OCI-LY7 (cell line): Measurements from ENCODE around the gene EIF2S1. TPM values are rescaled to one million over a fixed set of nuclear protein-coding genes. Genes with fewer than 3 reads are reported as not detected.

Experiments used
- BruUV-seq: library from RNA; stranded (reverse); fragments of 400-500 nt; replicated peaks from 2 replicates; lab custom pipeline; 2021; lab: Mats Ljungman, UMichigan
- CTCF ChIA-PET: fragments of 300-600 bp; sonication (Branson Sonifier 250); formaldehyde crosslinking; loops from one replicate; lab custom pipeline; 2022; ENCODE audit warnings: antibody characterized with exemption; ENCODE audit not compliant: unreplicated experiment; lab: Charles Lee
- POLR2A ChIA-PET: fragments of 300-600 bp; sonication (Branson Sonifier 250); formaldehyde crosslinking; loops from one replicate; lab custom pipeline; 2022; ENCODE audit warnings: antibody characterized with exemption; lab: Charles Lee
- DNase-seq: peaks from one replicate; pipeline ENCODE4 v3.0.0-alpha.2; 2015; ENCODE audit warnings: low spot score
- H2AFZ ChIP-seq: fragments of 200-600 bp; sonication (generic), shearing (Covaris generic); 2 replicates; pipeline ENCODE4 v1.6.1; 2014; ENCODE audit warnings: mild to moderate bottlenecking, antibody characterized with exemption, low read length, moderate library complexity
- H3K27ac ChIP-seq: fragments of 200-600 bp; sonication (generic); 2 replicates; pipeline ENCODE4 v1.5.1; 2014; ENCODE audit warnings: mixed run types, low read depth, mild to moderate bottlenecking, moderate library complexity, low read length, inconsistent platforms; ENCODE audit not compliant: poor library complexity, severe bottlenecking
- H3K36me3 ChIP-seq: fragments of 200-600 bp; sonication (generic); 2 replicates; pipeline ENCODE4 v1.6.1; 2014; ENCODE audit warnings: mild to moderate bottlenecking, antibody characterized with exemption, low read length, moderate library complexity, mixed read lengths; ENCODE audit not compliant: insufficient read depth
- H3K4me1 ChIP-seq: fragments of 200-600 bp; sonication (generic); 2 replicates; pipeline ENCODE4 v1.5.1; 2014; ENCODE audit warnings: mild to moderate bottlenecking, low read length; ENCODE audit not compliant: insufficient read depth, poor library complexity, severe bottlenecking
- H3K4me2 ChIP-seq: fragments of 200-600 bp; sonication (generic); 2 replicates; pipeline ENCODE4 v1.6.1; 2014; ENCODE audit warnings: mild to moderate bottlenecking, low read length
- H3K4me3 ChIP-seq: fragments of 200-600 bp; sonication (generic); 2 replicates; pipeline ENCODE4 v1.5.1; 2014; ENCODE audit warnings: mild to moderate bottlenecking, low read depth, low read length; ENCODE audit not compliant: poor library complexity, severe bottlenecking
- H3K79me2 ChIP-seq: fragments of 200-600 bp; sonication (generic); 2 replicates; pipeline ENCODE4 v1.6.1; 2016; ENCODE audit warnings: low read depth, mild to moderate bottlenecking, low read length, moderate library complexity, mixed read lengths; ENCODE audit not compliant: insufficient read depth
- H3K9me2 ChIP-seq: fragments of 200-600 bp; sonication (generic); 2 replicates; pipeline ENCODE4 v1.6.1; 2016; ENCODE audit warnings: mild to moderate bottlenecking, low read length, mixed read lengths; ENCODE audit not compliant: insufficient read depth
- H3K9me3 ChIP-seq: fragments of 200-600 bp; sonication (generic); 2 replicates; pipeline ENCODE4 v1.6.1; 2014; ENCODE audit warnings: mild to moderate bottlenecking, mixed run types, low read length, mixed read lengths
- H4K20me1 ChIP-seq: fragments of 200-600 bp; sonication (generic); 2 replicates; pipeline ENCODE4 v1.6.1; 2014; ENCODE audit warnings: mild to moderate bottlenecking, antibody characterized with exemption, low read length, moderate library complexity, mixed read lengths; ENCODE audit not compliant: insufficient read depth
- CTCF ChIP-seq: fragments of 200-600 bp; sonication (generic); conservative IDR thresholded peaks from 2 replicates; pipeline ENCODE4 v1.5.1; 2014; ENCODE audit warnings: mild to moderate bottlenecking, antibody characterized with exemption, low read length, moderate library complexity, mixed read lengths
- EZH2phosphoT487 ChIP-seq: fragments of 200-600 bp; sonication (generic); IDR thresholded peaks from 2 replicates; pipeline ENCODE4 v1.6.1; 2018; ENCODE audit warnings: low read depth, borderline replicate concordance, mild to moderate bottlenecking, mixed run types, antibody characterized with exemption, low read length, moderate library complexity, mixed read lengths
- intact Hi-C: fragments of 100-400 bp; cut with micrococcal nuclease; formaldehyde crosslinking; loops from one replicate; pipeline ENCODE4 v1.10.0; 2022; ENCODE audit not compliant: unreplicated experiment
- total RNA-seq, 2 experiments: library from RNA; depleted of rRNA in 1 of 2; stranded (reverse); fragments of >200 nt in 1 of 2; shearing (Covaris generic) in 1 of 2; gene quantifications; 2 replicates each; pipeline ENCODE4 v1.2.3, GENCODE V29; 2014 to 2022

Gene EIF2S1
- total RNA-seq, 2 experiments from 2014 or later = 161 to 170 TPM

GRCh38 chr14:67420102-67420739 is 60.1 kb downstream of the EIF2S1 start:
- intact Hi-C loops = loop anchor here (1.0 to 10.0 kb wide), 2 partner anchors 255 to 284 kb away; no protein-coding TSS in a partner anchor
- POLR2A ChIA-PET = interaction anchor here (0.7 kb wide), 1 partner anchor 274 kb away, joined by 3 read pairs; no protein-coding TSS in a partner anchor
- Histone ChIP-seq H3K36me3 (no peaks in the 10 kb centered on the region), H3K27ac (no peak overlapping the region), H3K4me2 (no peak overlapping the region), H3K9me2 (no peaks in the 10 kb centered on the region), H3K9me3 (no peaks in the 10 kb centered on the region), H3K79me2 (no peaks in the 10 kb centered on the region), H3K4me1 (peaks cover 3% of the 10 kb centered on the region), H3K4me3 (no peak overlapping the region), H4K20me1 (no peaks in the 10 kb centered on the region), H2AFZ (no peak overlapping the region)
- DNase-seq = peak; percentile 67
- CTCF ChIA-PET = interaction anchor here (1.1 kb wide), 1 partner anchor 284 kb away, joined by 4 read pairs; no protein-coding TSS in a partner anchor
- TF ChIP-seq EZH2phosphoT487 (no peak), CTCF (peak; percentile 90)
- BruUV-seq = no TSS peak

GRCh38 chr14:67421356-67422224 is 61.5 kb downstream of the EIF2S1 start:
- Histone ChIP-seq H3K4me2 (no peak overlapping the region), H3K36me3 (no peaks in the 10 kb centered on the region), H3K79me2 (no peaks in the 10 kb centered on the region), H3K9me3 (no peaks in the 10 kb centered on the region), H3K9me2 (no peaks in the 10 kb centered on the region), H3K4me1 (peaks cover 3% of the 10 kb centered on the region), H3K27ac (no peak overlapping the region), H2AFZ (no peak overlapping the region), H4K20me1 (no peaks in the 10 kb centered on the region), H3K4me3 (no peak overlapping the region)
- TF ChIP-seq CTCF = no peak
- no peak for TF ChIP-seq EZH2phosphoT487
- BruUV-seq = no TSS peak
- ChIA-PET POLR2A (interaction anchor here (0.8 kb wide), 1 partner anchor 149 kb away, joined by 3 read pairs; no protein-coding TSS in a partner anchor), CTCF (no interaction called here)
- no peak for DNase-seq
- intact Hi-C loops = loop anchor here (10.0 kb wide), 1 partner anchor 257 kb away; no protein-coding TSS in a partner anchor
